Fibroblast of lung (primary cell): ENCODE measurements around the gene B3GNT2. TPM values are rescaled to one million over a fixed set of nuclear protein-coding genes. Genes with fewer than 3 reads are reported as not detected.

Source experiments
- DNase-seq, 2 donors: peaks; one replicate each; pipeline versions ENCODE4 v3.0.0 to v3.0.0-alpha.2; 2010; ENCODE audit warnings: low read depth in 2 of 2
- H2AFZ ChIP-seq: 2 replicates; pipeline ENCODE4 v1.5.1; 2012; ENCODE audit warnings: low read length, control low read depth, inconsistent platforms
- H3K27ac ChIP-seq: 2 replicates; pipeline ENCODE4 v1.5.1; 2011; ENCODE audit warnings: low read length, control low read depth; ENCODE audit not compliant: insufficient read depth
- H3K27me3 ChIP-seq: 2 replicates; pipeline ENCODE4 v1.5.1; 2011; ENCODE audit warnings: mild to moderate bottlenecking, low read length; ENCODE audit not compliant: control insufficient read depth, insufficient read depth
- H3K36me3 ChIP-seq: 2 replicates; pipeline ENCODE4 v1.5.1; 2011; ENCODE audit warnings: low read length; ENCODE audit not compliant: control insufficient read depth, insufficient read depth
- H3K4me1 ChIP-seq: 2 replicates; pipeline ENCODE4 v1.5.1; 2011; ENCODE audit warnings: low read length; ENCODE audit not compliant: control insufficient read depth, insufficient read depth; ENCODE audit errors: extremely low read depth
- H3K4me2 ChIP-seq: 2 replicates; pipeline ENCODE4 v1.5.1; 2011; ENCODE audit warnings: low read length, control low read depth; ENCODE audit not compliant: insufficient read depth; ENCODE audit errors: extremely low read depth
- H3K4me3 ChIP-seq, 4 experiments: fragments of 200-600 bp in 1 of 4; sonication (generic) in 1 of 4; replicated peaks in 1 of 4; 2 replicates each; pipeline ENCODE4 v1.5.1; 2011 to 2016; ENCODE audit warnings: low read length in 4 of 4, low read depth in 3 of 4, mild to moderate bottlenecking in 3 of 4, control low read depth in 2 of 4, inconsistent platforms in 1 of 4, mixed read lengths in 1 of 4; ENCODE audit not compliant: insufficient read depth in 1 of 4; ENCODE audit errors: control extremely low read depth in 1 of 4
- H3K79me2 ChIP-seq: 2 replicates; pipeline ENCODE4 v1.5.1; 2012; ENCODE audit warnings: mild to moderate bottlenecking, low read length, inconsistent platforms; ENCODE audit not compliant: control insufficient read depth, insufficient read depth
- H3K9ac ChIP-seq: 2 replicates; pipeline ENCODE4 v1.5.1; 2011; ENCODE audit warnings: mild to moderate bottlenecking, low read length, control low read depth; ENCODE audit not compliant: insufficient read depth
- H3K9me3 ChIP-seq: 2 replicates; pipeline ENCODE4 v1.5.1; 2012; ENCODE audit warnings: low read depth, low read length; ENCODE audit not compliant: control insufficient read depth, insufficient read depth
- H4K20me1 ChIP-seq: 2 replicates; pipeline ENCODE4 v1.5.1; 2011; ENCODE audit warnings: low read length; ENCODE audit not compliant: control insufficient read depth, insufficient read depth; ENCODE audit errors: extremely low read depth
- CTCF ChIP-seq, 2 donors: IDR thresholded peaks in 1 of 2; conservative IDR thresholded peaks in 1 of 2; 1 replicate in 1 of 2; 2 replicates in 1 of 2; pipeline ENCODE4 v1.5.1; 2011 to 2012; ENCODE audit warnings: low read length in 2 of 2, control low read depth in 1 of 2, inconsistent platforms in 1 of 2, low read depth in 1 of 2, mild to moderate bottlenecking in 1 of 2
- EZH2 ChIP-seq: IDR thresholded peaks from 2 replicates; pipeline ENCODE4 v1.5.1; 2012; ENCODE audit warnings: low read length, control low read depth, mild to moderate bottlenecking; ENCODE audit errors: missing control alignments
- polyA plus RNA-seq, 2 donors: library from polyadenylated mRNA; depleted of rRNA in 1 of 2; stranded (reverse) in 1 of 2; unstranded in 1 of 2; fragments of >200 nt; gene quantifications; 2 replicates each; pipeline ENCODE4 v1.2.1, GENCODE V29; 2011 to 2012; ENCODE audit warnings: missing spikeins in 1 of 2
- total RNA-seq: library from RNA; depleted of rRNA; stranded (reverse); fragments of >200 nt; gene quantifications from 2 replicates; pipeline ENCODE4 v1.2.1, GENCODE V29; 2014

Gene B3GNT2
- total and polyA plus RNA-seq, 2 donors (not counting 1 experiment from before 2014, with no cell fraction given), result 13.0 to 13.4 TPM

GRCh38 chr2:62180975-62181374 lies 14.9 kb upstream of the B3GNT2 start:
- Histone ChIP-seq H4K20me1 (no peaks in the 10 kb centered on the region), H3K4me1 (no peaks in the 10 kb centered on the region), H3K9ac (no peak overlapping the region), H3K27ac (no peak overlapping the region), H2AFZ (no peak overlapping the region), H3K36me3 (no peaks in the 10 kb centered on the region), H3K79me2 (no peaks in the 10 kb centered on the region), H3K4me3 (no peak overlapping the region), H3K27me3 (no peaks in the 10 kb centered on the region), H3K4me2 (no peak overlapping the region), H3K9me3 (no peaks in the 10 kb centered on the region)
- no peak for DNase-seq
- TF ChIP-seq CTCF (conservative IDR thresholded peaks at IDR 0.05 in 1 of 2, IDR thresholded peaks at IDR 0.05 in 1 of 2; ENCODE audit: low read depth in 1 of 2, low read length in 2 of 2) (no peak), EZH2 (no peak)

DNA sequence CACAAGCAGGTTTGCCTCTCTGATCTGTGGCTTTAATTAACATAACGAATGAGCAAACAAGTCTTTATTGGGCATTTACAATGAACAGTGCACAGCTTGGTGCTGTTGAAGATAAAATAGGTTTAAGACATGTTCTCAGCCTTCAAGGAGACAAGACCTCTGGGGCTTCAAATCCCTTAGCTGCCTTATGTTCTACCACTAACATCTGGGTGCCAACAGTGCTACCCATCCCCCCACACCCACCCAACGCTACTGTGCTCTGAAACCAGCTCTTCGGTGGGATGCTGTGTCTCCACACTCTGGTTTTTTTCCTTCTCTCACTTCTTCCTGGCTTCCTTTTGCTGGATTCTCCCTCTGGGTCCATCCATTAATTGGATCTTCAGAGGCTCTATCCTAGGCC lies 14.1 kb upstream of the B3GNT2 start:
- Histone ChIP-seq H3K4me3 (no peak overlapping the region), H3K36me3 (no peaks in the 10 kb centered on the region), H3K79me2 (no peaks in the 10 kb centered on the region), H4K20me1 (no peaks in the 10 kb centered on the region), H3K4me2 (no peak overlapping the region), H3K4me1 (no peaks in the 10 kb centered on the region), H3K9me3 (no peaks in the 10 kb centered on the region), H3K9ac (no peak overlapping the region), H3K27me3 (no peaks in the 10 kb centered on the region), H3K27ac (no peak overlapping the region), H2AFZ (no peak overlapping the region)
- no peak for DNase-seq
- TF ChIP-seq EZH2, result no peak
- no peak for TF ChIP-seq CTCF (conservative IDR thresholded peaks at IDR 0.05 in 1 of 2, IDR thresholded peaks at IDR 0.05 in 1 of 2; ENCODE audit: low read depth in 1 of 2, low read length in 2 of 2)

DNA sequence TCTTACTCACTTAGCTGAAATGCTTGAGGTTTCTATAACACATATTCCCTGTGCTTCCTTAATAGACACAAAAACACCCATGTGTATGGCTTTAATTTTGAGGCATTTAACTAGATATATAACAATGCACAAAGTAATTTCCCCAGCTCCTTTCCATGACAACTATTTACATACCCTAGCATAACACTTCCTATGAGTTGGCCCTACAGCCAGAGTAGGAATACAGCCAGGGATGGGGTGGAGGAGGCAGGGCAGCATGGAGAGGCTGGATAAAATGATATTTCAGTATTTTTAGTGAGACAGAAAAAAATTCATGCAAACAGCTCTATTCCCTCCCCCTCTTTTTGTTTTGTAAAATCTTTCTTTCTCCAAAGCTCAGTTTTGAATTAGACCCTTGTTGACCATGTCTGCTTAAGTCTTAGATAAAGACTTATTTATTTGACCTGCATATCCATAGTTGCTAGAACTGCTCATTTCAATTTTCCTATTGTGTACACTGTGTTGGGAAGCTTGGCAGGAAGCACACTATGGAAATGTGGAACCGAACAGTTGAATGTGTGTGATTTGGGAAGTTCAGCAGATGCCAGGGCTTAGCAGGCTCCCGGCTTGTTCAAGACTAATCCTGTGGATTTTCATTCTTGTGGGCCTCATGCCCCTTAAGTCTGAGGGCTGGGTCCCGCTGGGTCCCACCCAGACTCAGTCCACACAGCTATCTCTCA lies 11.2 kb upstream of the B3GNT2 start:
- Histone ChIP-seq H3K4me2 (no peak overlapping the region), H2AFZ (no peak overlapping the region), H3K9ac (no peak overlapping the region), H4K20me1 (no peaks in the 10 kb centered on the region), H3K27ac (no peak overlapping the region), H3K36me3 (no peaks in the 10 kb centered on the region), H3K4me3 (no peak overlapping the region), H3K4me1 (no peaks in the 10 kb centered on the region), H3K9me3 (no peaks in the 10 kb centered on the region), H3K27me3 (peaks cover 5% of the 10 kb centered on the region), H3K79me2 (no peaks in the 10 kb centered on the region)
- no peak for DNase-seq
- TF ChIP-seq EZH2 (no peak), CTCF (conservative IDR thresholded peaks at IDR 0.05 in 1 of 2, IDR thresholded peaks at IDR 0.05 in 1 of 2; ENCODE audit: low read depth in 1 of 2, low read length in 2 of 2) (no peak)
